ENCODE results near the gene MAPRE3. TPM values are rescaled to one million over a fixed set of nuclear protein-coding genes. Genes with fewer than 3 reads are reported as not detected.

MAPRE3 gene
- 10 to 100 TPM; 13.0 to 25.1 (median 17.2) TPM for total RNA-seq

DNA sequence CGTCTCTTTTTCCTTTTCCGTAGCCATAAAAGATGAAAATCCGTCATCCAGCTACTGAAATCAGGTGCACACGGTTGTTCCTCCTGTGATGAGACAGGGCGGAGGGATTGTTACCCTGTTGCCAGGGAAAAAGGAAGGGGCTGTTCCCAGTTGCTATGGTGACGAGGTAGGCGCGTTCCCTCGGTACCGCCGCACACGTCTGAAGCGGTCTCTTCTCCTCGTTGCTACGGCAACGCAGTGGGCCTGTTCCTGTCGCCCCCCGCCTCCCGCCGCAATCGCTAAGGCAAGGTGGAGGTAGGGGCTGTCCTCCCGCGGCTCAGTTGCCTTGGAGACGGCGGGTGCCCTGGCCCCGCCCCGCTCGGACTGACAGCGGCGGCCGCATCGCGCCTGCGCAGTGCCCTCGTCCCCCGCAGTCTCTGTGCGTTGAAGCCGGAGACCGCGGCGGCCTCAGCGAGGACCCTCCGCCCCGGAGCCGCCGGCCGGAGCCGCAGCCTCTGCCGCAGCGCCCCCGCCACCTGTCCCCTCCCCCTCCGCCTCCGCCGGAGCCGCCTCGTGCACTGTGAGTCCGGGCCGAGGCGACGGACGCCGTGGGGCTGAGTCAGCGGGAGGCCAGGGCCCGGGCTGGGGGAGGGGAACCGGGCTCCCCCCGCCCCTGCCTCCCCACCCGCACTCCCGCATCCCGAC lies at the start of gene MAPRE3:
Gene MAPRE3, plus strand, starts transcription at position 394 of the 684 bp plus-strand sequence. CDS start 51,582 bp downstream, outside the sequence.
- TF ChIP-seq, protein P1, sequence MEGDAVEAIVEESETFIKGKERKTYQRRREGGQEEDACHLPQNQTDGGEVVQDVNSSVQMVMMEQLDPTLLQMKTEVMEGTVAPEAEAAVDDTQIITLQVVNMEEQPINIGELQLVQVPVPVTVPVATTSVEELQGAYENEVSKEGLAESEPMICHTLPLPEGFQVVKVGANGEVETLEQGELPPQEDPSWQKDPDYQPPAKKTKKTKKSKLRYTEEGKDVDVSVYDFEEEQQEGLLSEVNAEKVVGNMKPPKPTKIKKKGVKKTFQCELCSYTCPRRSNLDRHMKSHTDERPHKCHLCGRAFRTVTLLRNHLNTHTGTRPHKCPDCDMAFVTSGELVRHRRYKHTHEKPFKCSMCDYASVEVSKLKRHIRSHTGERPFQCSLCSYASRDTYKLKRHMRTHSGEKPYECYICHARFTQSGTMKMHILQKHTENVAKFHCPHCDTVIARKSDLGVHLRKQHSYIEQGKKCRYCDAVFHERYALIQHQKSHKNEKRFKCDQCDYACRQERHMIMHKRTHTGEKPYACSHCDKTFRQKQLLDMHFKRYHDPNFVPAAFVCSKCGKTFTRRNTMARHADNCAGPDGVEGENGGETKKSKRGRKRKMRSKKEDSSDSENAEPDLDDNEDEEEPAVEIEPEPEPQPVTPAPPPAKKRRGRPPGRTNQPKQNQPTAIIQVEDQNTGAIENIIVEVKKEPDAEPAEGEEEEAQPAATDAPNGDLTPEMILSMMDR (IDR thresholded peaks at IDR 0.05; ENCODE audit: low read depth), result no peak

DNA sequence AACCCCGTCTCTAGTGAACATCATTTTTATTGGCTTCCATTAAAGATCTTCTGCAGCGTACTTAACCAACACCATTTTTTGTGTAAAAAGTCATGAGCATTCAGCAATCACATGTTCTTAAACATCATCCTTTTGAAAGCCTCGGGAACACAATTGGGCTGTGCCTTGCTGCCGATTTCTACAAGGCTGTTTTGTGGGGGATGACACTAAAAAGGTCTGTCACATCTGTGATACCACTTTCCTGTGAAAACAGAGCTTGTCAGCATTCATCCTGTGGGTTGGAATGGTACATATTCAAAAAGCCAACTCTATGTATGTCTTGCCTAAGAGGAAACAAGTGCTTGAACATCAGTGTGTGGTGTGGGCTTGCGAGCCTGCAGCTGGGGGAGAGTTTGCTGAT lies 49.1 kb upstream of the MAPRE3 start:
- TF ChIP-seq, protein P1 (IDR thresholded peaks at IDR 0.05; ENCODE audit: low read depth), result no peak

DNA sequence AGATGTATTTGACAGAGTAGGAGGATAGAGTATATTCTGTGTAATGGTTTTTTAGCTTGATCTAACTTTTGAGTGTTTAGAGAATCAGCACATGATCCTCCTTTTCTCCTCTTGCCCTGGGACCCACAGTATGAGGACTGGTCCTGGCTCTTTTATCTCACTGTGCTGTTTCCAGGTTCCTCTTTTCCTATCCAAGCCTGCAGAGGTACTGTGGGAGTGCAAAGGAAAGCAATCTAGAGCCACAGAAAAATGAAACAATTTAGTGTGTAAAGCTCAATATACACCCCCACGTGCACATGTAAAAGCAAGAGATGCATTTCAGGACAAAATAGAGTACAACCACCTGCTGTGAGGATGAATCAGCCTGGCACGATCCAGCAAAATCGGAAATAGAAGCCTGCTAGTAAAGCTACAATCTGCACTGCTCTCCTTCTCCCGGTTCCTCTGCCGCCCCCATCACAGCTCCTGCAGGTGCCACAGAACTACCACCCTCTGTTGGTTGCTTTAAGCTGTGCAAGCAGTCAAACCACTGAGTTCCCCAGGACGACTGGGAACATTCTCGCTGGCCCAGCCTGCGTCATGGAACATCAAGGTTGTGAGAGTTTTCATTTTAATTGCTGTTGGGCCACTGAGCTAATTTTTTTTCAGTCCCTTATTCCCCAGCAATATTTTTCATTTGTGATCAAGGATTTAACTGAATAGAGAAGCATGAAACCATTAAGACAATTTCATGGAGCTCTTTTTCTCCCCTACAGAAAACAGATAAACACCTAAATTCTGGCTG lies 47.8 kb upstream of the MAPRE3 start:
- TF ChIP-seq, protein P1 (IDR thresholded peaks at IDR 0.05; ENCODE audit: low read depth), result no peak

DNA sequence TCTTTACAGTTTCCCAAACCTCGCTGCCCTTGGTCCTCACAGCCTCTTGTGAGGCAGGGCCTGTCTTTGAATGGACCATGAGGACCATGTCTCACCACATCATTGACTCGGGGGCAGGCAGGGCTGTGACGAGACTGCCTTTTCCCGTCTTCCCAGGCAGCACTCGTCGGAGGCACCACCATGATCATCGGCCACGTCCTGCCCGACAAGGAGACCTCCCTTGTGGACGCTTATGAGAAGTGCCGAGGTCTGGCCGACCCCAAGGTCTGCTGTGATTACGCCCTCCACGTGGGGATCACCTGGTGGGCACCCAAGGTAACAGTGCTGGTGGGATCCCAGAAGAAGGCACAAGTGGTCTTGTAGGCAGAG lies 45.7 kb upstream of the MAPRE3 start:
- TF ChIP-seq, protein P1 (IDR thresholded peaks at IDR 0.05; ENCODE audit: low read depth), result no peak

DNA sequence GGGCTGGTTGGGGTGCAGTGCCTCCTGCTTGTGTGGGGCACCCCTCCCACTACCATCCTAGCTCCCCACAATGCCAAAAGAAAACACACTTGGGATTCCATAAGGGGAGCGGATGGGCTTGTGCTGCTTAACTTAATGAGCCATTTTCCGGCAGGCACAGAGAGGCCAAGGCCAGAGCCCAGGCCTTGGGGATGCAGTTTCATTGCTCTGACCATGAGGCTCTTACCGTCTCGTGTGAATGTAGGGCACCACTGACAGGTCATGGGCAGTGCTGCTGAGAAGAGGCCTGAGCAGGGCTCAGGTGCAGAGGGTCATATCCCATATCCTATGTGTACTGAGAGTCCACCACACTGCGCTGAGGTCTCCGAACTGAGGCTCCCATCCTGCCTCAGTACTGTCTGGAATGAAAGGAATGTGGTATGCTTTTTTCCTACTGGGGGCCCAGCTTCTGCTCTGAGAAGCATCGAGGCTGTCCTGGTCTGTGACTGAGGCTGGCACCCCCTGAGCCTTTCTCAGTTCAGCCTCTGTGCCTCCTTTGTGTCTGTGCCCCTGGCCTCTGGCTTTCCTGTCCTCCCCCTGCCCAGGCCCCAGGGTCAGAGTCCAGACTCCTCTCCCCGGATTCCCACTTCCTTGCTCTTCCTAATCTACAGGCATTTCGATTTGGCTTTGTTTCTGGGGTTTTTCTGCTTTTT lies 45.2 kb upstream of the MAPRE3 start:
- TF ChIP-seq, protein P1 (IDR thresholded peaks at IDR 0.05; ENCODE audit: low read depth), result no peak

DNA sequence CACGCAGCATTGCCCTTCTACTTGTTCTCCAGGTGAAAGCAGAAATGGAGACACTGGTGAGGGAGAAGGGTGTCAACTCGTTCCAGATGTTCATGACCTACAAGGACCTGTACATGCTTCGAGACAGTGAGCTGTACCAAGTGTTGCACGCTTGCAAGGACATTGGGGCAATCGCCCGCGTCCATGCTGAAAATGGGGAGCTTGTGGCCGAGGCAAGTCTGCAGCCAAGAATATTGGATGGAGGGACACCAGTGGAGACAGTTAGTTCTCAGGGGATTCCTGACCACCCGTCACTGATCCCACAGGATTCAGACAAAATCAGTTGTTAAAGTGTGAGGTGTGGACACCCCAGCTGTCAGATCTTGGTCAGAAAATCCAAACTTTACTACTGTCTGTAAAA lies 43.2 kb upstream of the MAPRE3 start:
- TF ChIP-seq, protein P1 (IDR thresholded peaks at IDR 0.05; ENCODE audit: low read depth), result no peak

DNA sequence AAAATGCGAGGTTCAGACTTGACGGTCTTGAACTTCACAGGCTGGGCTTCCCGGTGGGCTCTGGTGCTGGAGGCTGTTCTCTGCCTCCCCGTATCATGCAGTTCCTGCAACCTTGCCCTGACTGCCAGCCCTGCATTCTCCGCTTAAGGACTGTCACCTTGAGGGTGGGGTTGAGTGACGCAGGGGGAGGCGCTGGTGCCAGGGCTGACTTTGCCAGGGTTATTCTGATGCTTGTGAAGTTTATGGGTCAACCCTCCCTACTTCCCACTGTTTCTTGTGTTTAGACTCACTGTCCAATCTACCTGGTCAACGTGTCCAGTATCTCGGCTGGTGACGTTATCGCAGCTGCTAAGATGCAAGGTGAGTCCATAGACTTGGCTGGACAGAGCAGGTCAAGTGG lies 37.5 kb upstream of the MAPRE3 start:
- TF ChIP-seq, protein P1 (IDR thresholded peaks at IDR 0.05; ENCODE audit: low read depth), result no peak
